OCI-LY3 (cell line): ENCODE measurements around the gene ZFAND2A.
A peak's percentile ranks its signal among the peaks of the same experiment; 100 is the strongest.

Source experiments
- H2AFZ ChIP-seq: fragments of 200-600, 300-600 bp; shearing (Covaris generic); 2 replicates; pipeline ENCODE4 v1.6.0; 2014; ENCODE audit warnings: antibody characterized with exemption, low read depth, low read length
- H3K27ac ChIP-seq: fragments of 200-600, 300-600 bp; sonication (generic); 2 replicates; pipeline ENCODE4 v1.5.1; 2014; ENCODE audit warnings: mild to moderate bottlenecking, low read length, moderate library complexity, mixed read lengths
- H3K27me3 ChIP-seq: fragments of 200-600, 300-600 bp; sonication (generic); 2 replicates; pipeline ENCODE4 v1.6.1; 2014; ENCODE audit warnings: low read depth, low read length, mixed read lengths
- H3K36me3 ChIP-seq: fragments of 200-600, 300-600 bp; sonication (generic); replicated peaks from 2 replicates; pipeline ENCODE3; 2014; ENCODE audit warnings: low read depth, low read length, mixed read lengths
- H3K4me1 ChIP-seq: fragments of 300-600, 200-600 bp; sonication (generic); 2 replicates; pipeline ENCODE4 v1.6.1; 2014; ENCODE audit warnings: low read length, mixed read lengths
- H3K4me2 ChIP-seq: fragments of 200-600, 300-600 bp; sonication (generic); 2 replicates; pipeline ENCODE4 v1.6.1; 2014; ENCODE audit warnings: low read length, mixed read lengths
- H3K4me3 ChIP-seq: fragments of 300-600, 200-600 bp; sonication (generic); 2 replicates; pipeline ENCODE4 v1.5.1; 2014; ENCODE audit warnings: antibody characterized with exemption, mild to moderate bottlenecking, low read length, moderate library complexity
- H3K79me2 ChIP-seq: fragments of 300-600, 200-600 bp; shearing (Covaris generic); 2 replicates; pipeline ENCODE4 v1.6.1; 2014; ENCODE audit warnings: mild to moderate bottlenecking, low read length, mixed read lengths
- H3K9ac ChIP-seq: fragments of 300-600, 200-600 bp; shearing (Covaris generic); 2 replicates; pipeline ENCODE4 v1.6.0; 2014; ENCODE audit warnings: mild to moderate bottlenecking, low read length, moderate library complexity
- H3K9me3 ChIP-seq: fragments of 200-600, 300-600 bp; shearing (Covaris generic); 2 replicates; pipeline ENCODE4 v1.6.1; 2014; ENCODE audit warnings: low read length, mixed read lengths; ENCODE audit not compliant: insufficient read depth
- H4K20me1 ChIP-seq: fragments of 200-600, 300-600 bp; sonication (generic); 2 replicates; pipeline ENCODE4 v1.6.1; 2016; ENCODE audit warnings: low read length, mixed read lengths; ENCODE audit not compliant: insufficient read depth
- EZH2phosphoT487 ChIP-seq: fragments of 200-600 bp; shearing (Covaris generic); IDR thresholded peaks from 2 replicates; pipeline ENCODE4 v1.6.1; 2018; ENCODE audit warnings: antibody characterized with exemption, mixed run types, low read depth
- TF ChIP-seq, protein P1 (sequence below): fragments of 200-600, 300-600 bp; sonication (generic); IDR thresholded peaks from 2 replicates; pipeline ENCODE4 v1.5.1; 2014; ENCODE audit warnings: antibody characterized with exemption, low read length, low read depth

The ZFAND2A gene

DNA sequence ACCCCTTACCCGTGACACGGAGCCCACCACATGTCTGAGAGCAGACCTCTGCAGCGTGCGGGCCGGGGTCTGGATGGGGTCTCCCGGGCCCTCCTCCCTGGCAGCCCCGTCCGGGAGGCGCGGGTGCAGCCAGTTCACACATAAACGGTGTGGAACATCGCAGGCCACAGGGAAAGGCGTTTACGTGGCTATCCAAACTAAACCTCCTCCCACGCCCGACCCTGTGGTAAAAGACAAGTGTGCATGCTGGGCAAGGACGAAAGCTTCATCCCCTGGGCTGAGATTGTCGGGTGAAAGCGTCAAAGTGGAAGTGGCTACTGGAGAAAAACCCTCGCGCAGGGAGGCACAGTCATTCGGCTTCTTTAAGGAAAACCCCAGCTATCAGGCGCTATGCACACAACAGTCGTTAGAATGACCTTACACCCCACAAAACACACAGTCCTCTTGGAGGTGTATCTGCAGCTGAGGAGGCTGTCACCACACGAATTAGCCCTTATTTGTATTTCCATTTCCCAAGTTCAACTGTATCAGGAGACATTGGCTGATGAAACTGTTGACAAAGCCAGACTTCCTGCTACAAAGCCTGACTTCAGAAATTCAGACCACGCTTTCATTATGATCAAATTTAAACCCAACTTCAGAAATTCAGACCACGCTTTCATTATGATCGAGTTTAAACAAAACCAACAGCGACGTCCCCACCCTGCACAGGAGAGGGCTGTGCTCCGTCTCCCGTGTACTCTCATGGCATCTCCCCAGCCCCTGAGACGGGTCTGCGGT, 56.8 kb downstream of the ZFAND2A start:
- peak overlapping the region; percentile 62 for H3K4me3 ChIP-seq
- peaks cover 75% of the 10 kb centered on the region for H3K4me1 ChIP-seq
- H3K79me2 ChIP-seq, result peaks cover 45% of the 10 kb centered on the region
- no peaks in the 10 kb centered on the region for H3K27me3 ChIP-seq
- peak overlapping the region; percentile 91 for H3K27ac ChIP-seq
- H3K9me3 ChIP-seq, result no peaks in the 10 kb centered on the region
- H3K4me2 ChIP-seq, result peak overlapping the region; percentile 80
- H3K9ac ChIP-seq, result peak overlapping the region; percentile 67
- TF ChIP-seq EZH2phosphoT487, result no peak
- TF ChIP-seq, protein P1, sequence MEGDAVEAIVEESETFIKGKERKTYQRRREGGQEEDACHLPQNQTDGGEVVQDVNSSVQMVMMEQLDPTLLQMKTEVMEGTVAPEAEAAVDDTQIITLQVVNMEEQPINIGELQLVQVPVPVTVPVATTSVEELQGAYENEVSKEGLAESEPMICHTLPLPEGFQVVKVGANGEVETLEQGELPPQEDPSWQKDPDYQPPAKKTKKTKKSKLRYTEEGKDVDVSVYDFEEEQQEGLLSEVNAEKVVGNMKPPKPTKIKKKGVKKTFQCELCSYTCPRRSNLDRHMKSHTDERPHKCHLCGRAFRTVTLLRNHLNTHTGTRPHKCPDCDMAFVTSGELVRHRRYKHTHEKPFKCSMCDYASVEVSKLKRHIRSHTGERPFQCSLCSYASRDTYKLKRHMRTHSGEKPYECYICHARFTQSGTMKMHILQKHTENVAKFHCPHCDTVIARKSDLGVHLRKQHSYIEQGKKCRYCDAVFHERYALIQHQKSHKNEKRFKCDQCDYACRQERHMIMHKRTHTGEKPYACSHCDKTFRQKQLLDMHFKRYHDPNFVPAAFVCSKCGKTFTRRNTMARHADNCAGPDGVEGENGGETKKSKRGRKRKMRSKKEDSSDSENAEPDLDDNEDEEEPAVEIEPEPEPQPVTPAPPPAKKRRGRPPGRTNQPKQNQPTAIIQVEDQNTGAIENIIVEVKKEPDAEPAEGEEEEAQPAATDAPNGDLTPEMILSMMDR, result no peak
- H2AFZ ChIP-seq, result no peak overlapping the region
- 0 out of 2 replicates have a peak, but pooled peaks cover 4% of the 10 kb centered on the region for H4K20me1 ChIP-seq
- peaks cover 25% of the 10 kb centered on the region for H3K36me3 ChIP-seq
